Epithelial cell of prostate (primary cell): ENCODE results near the gene PARP9.
"Not testable (repeated sequence)": the region's sequence is repeated elsewhere in the genome, so short reads cannot be mapped to it uniquely, and the experiment has no call there.

Experiments
- DNase-seq: peaks from one replicate; pipeline ENCODE4 v3.0.0-alpha.2; 2011; ENCODE audit warnings: low read depth, low spot score
- H3K27ac ChIP-seq: fragments of 450-650 bp; 2 replicates; pipeline ENCODE4 v1.5.1; 2017; ENCODE audit warnings: mild to moderate bottlenecking

The PARP9 gene

GRCh38 chr3:122577409-122578031 lies 13.4 kb upstream of the PARP9 start, which contains the start of gene PARP15:
Gene PARP15 (plus strand): TSS chr3:122577650. CDS start chr3:122577668, 18 bp downstream.
- H3K27ac ChIP-seq: no peak within 1 kb of the TSS

GRCh38 chr3:122576174-122576940 lies 12.3 kb upstream of the PARP9 start:
- H3K27ac ChIP-seq: no peak overlapping the region
- no peak for DNase-seq

More at GRCh38 chr3:122577409-122578031, 13.4 kb upstream of the PARP9 start, which contains the start of gene PARP15:
- no peak for DNase-seq

- peak; percentile 53 for DNase-seq
- peak overlapping the region; percentile 52 for H3K27ac ChIP-seq
Measured at GRCh38 chr3:122572940-122573412, 8.9 kb upstream of the PARP9 start.

GRCh38 chr3:122568755-122569154 lies 4.7 kb upstream of the PARP9 start:
- H3K27ac ChIP-seq: no peak overlapping the region
- no peak for DNase-seq

- DNase-seq, H3K27ac ChIP-seq: not testable (repeated sequence)
Measured at GRCh38 chr3:122568131-122568530, 4.0 kb upstream of the PARP9 start.

- no peak for DNase-seq
- peak overlapping the region; percentile 66 for H3K27ac ChIP-seq
Measured at GRCh38 chr3:122563717-122564025, 429 bp downstream of the PARP9 start.

GRCh38 chr3:122562923-122563716 lies 980 bp downstream of the PARP9 start:
- DNase-seq: no peak
- H3K27ac ChIP-seq: peak overlapping the region; percentile 66

GRCh38 chr3:122560680-122561079 lies 3.4 kb downstream of the PARP9 start:
- DNase-seq: no peak
- H3K27ac ChIP-seq: no peak overlapping the region

- DNase-seq: no peak
- H3K27ac ChIP-seq: no peak overlapping the region
Measured at GRCh38 chr3:122559906-122560305, 4.2 kb downstream of the PARP9 start.

GRCh38 chr3:122558605-122559004 lies 5.5 kb downstream of the PARP9 start:
- H3K27ac ChIP-seq: no peak overlapping the region
- DNase-seq: no peak

- no peak overlapping the region for H3K27ac ChIP-seq
- DNase-seq: no peak
Measured at GRCh38 chr3:122557356-122557755, 6.7 kb downstream of the PARP9 start.

- DNase-seq: no peak
- no peak overlapping the region for H3K27ac ChIP-seq
Measured at GRCh38 chr3:122555275-122556071, 8.6 kb downstream of the PARP9 start.

- no peak for DNase-seq
- no peak overlapping the region for H3K27ac ChIP-seq
Measured at GRCh38 chr3:122553171-122553570, 10.9 kb downstream of the PARP9 start.

GRCh38 chr3:122548619-122549018 lies 15.5 kb downstream of the PARP9 start:
- no peak for DNase-seq
- H3K27ac ChIP-seq: no peak overlapping the region

GRCh38 chr3:122548076-122548475 lies 16.0 kb downstream of the PARP9 start:
- H3K27ac ChIP-seq: no peak overlapping the region
- DNase-seq: no peak

- no peak overlapping the region for H3K27ac ChIP-seq
- no peak for DNase-seq
Measured at GRCh38 chr3:122546151-122546550, 17.9 kb downstream of the PARP9 start.

GRCh38 chr3:122538956-122539490 lies 25.1 kb downstream of the PARP9 start:
- DNase-seq: no peak
- no peak overlapping the region for H3K27ac ChIP-seq

GRCh38 chr3:122536632-122537001 lies 27.5 kb downstream of the PARP9 start:
- DNase-seq: no peak
- no peak overlapping the region for H3K27ac ChIP-seq

- no peak overlapping the region for H3K27ac ChIP-seq
- no peak for DNase-seq
Measured at GRCh38 chr3:122535964-122536631, 28.0 kb downstream of the PARP9 start.
